GM23338 (cell line): Measurements from ENCODE around the gene BAHCC1. TPM values are rescaled to one million over a fixed set of nuclear protein-coding genes. Genes with fewer than 3 reads are reported as not detected.

Experiments
- ATAC-seq: fragments of 200-7000 bp; cut with Tn5 transposase; 3 replicates; pipeline ENCODE4 v1.9.1; 2020
- DNase-seq: peaks from one replicate; pipeline ENCODE4 v3.0.0-alpha.2; 2015; ENCODE audit warnings: low spot score
- H2AFZ ChIP-seq: fragments of 200-600 bp; sonication (generic); 2 replicates; pipeline ENCODE4 v1.8.0; 2016; ENCODE audit warnings: antibody characterized with exemption, mild to moderate bottlenecking, moderate library complexity
- H3F3A ChIP-seq: fragments of 200-600 bp; sonication (generic); replicated peaks from 2 replicates; pipeline ENCODE4 v1.8.0; 2017; ENCODE audit warnings: antibody characterized with exemption, mixed run types, low read depth
- H3K27ac ChIP-seq: fragments of 200-600 bp; sonication (generic); 2 replicates; pipeline ENCODE4 v1.6.1; 2016; ENCODE audit warnings: low read depth
- H3K27me3 ChIP-seq: fragments of 200-600 bp; sonication (generic); 2 replicates; pipeline ENCODE4 v1.8.0; 2016; ENCODE audit warnings: mild to moderate bottlenecking, mixed run types, moderate library complexity; ENCODE audit not compliant: insufficient read depth
- H3K36me3 ChIP-seq: fragments of 200-600 bp; sonication (generic); 2 replicates; pipeline ENCODE4 v1.8.0; 2016; ENCODE audit warnings: mild to moderate bottlenecking; ENCODE audit not compliant: insufficient read depth
- H3K4me1 ChIP-seq: fragments of 200-600 bp; sonication (generic); 2 replicates; pipeline ENCODE4 v1.8.0; 2016; ENCODE audit warnings: mild to moderate bottlenecking, moderate library complexity; ENCODE audit not compliant: insufficient read depth
- H3K4me2 ChIP-seq: fragments of 200-600 bp; sonication (generic); 2 replicates; pipeline ENCODE4 v1.7.1; 2017; ENCODE audit warnings: mixed run types
- H3K4me3 ChIP-seq: fragments of 200-600 bp; sonication (generic); 2 replicates; pipeline ENCODE4 v1.6.1; 2016; ENCODE audit warnings: mixed run types
- H3K79me2 ChIP-seq: fragments of 200-600 bp; sonication (generic); replicated peaks from 2 replicates; pipeline ENCODE4 v1.8.0; 2017; ENCODE audit warnings: mild to moderate bottlenecking; ENCODE audit not compliant: insufficient read depth
- H3K9me2 ChIP-seq: fragments of 200-600 bp; sonication (generic); 2 replicates; pipeline ENCODE4 v1.8.0; 2017; ENCODE audit not compliant: insufficient read depth
- H4K20me1 ChIP-seq: fragments of 200-600 bp; sonication (generic); replicated peaks from 2 replicates; pipeline ENCODE4 v1.8.0; 2017; ENCODE audit warnings: mild to moderate bottlenecking; ENCODE audit not compliant: insufficient read depth
- H3K27ac Mint-ChIP-seq: 2 replicates; pipeline ENCODE4 v1.8.0; 2020; ENCODE audit warnings: inconsistent platforms, mild to moderate bottlenecking, moderate library complexity, mixed read lengths
- H3K27me3 Mint-ChIP-seq: 3 replicates; pipeline ENCODE4 v1.8.0; 2022; ENCODE audit warnings: low read depth, mild to moderate bottlenecking, moderate library complexity, mixed read lengths, inconsistent platforms; ENCODE audit not compliant: insufficient read depth, poor library complexity
- H3K36me3 Mint-ChIP-seq: 3 replicates; pipeline ENCODE4 v1.8.0; 2021; ENCODE audit warnings: low read depth, mild to moderate bottlenecking, inconsistent platforms, moderate library complexity, mixed read lengths
- H3K4me1 Mint-ChIP-seq: 3 replicates; pipeline ENCODE4 v1.8.0; 2020; ENCODE audit warnings: mild to moderate bottlenecking, inconsistent platforms, mixed read lengths
- H3K4me3 Mint-ChIP-seq: 3 replicates; pipeline ENCODE4 v1.8.0; 2021; ENCODE audit warnings: moderate library complexity, mild to moderate bottlenecking, inconsistent platforms, mixed read lengths
- H3K9me3 Mint-ChIP-seq: 3 replicates; pipeline ENCODE4 v1.8.0; 2020; ENCODE audit warnings: moderate library complexity, mild to moderate bottlenecking, inconsistent platforms, mixed read lengths
- CREB1 ChIP-seq: fragments of 250-450 bp; sonication (Bioruptor Pico); IDR thresholded peaks from 2 replicates; pipeline ENCODE4 v1.5.0; 2020; ENCODE audit warnings: low read depth, mild to moderate bottlenecking, moderate library complexity
- EZH2 ChIP-seq: fragments of 200-600 bp; sonication (generic); IDR thresholded peaks from one replicate; pipeline ENCODE4 v1.8.0; 2017; ENCODE audit warnings: antibody characterized with exemption, mild to moderate bottlenecking, low read depth; ENCODE audit not compliant: unreplicated experiment
- EZH2phosphoT487 ChIP-seq: fragments of 200-600 bp; sonication (generic); IDR thresholded peaks from one replicate; pipeline ENCODE4 v1.8.1; 2018; ENCODE audit warnings: antibody characterized with exemption; ENCODE audit not compliant: unreplicated experiment
- JUNB ChIP-seq: IDR thresholded peaks from one replicate; pipeline ENCODE4 v1.6.1; 2016; ENCODE audit warnings: antibody characterized with exemption; ENCODE audit not compliant: unreplicated experiment
- NANOG ChIP-seq: IDR thresholded peaks from 2 replicates; pipeline ENCODE4 v1.6.1; 2016; ENCODE audit warnings: antibody characterized with exemption, borderline replicate concordance
- POLR2AphosphoS5 ChIP-seq: IDR thresholded peaks from 2 replicates; pipeline ENCODE4 v1.6.1; 2016; ENCODE audit warnings: antibody characterized with exemption, low read depth
- polyA plus RNA-seq: library from polyadenylated mRNA; unstranded; fragments of >200 nt; fragmentation: Nextera tagmentation; extraction: Ambion mirVana; gene quantifications from 2 replicates; pipeline ENCODE4 v1.2.1, GENCODE V29; 2016
- total RNA-seq: library from RNA; depleted of rRNA; stranded (reverse); fragments of >200 nt; shearing (Covaris generic); gene quantifications from 2 replicates; pipeline ENCODE4 v1.2.3, GENCODE V29; 2014
- TF ChIP-seq, protein P1 (sequence below): IDR thresholded peaks from one replicate; pipeline ENCODE4 v1.6.1; 2018; ENCODE audit warnings: antibody characterized with exemption; ENCODE audit not compliant: unreplicated experiment
- TF ChIP-seq, protein P2 (sequence below): IDR thresholded peaks from 2 replicates; pipeline ENCODE4 v1.6.1; 2016; ENCODE audit warnings: antibody characterized with exemption

Gene BAHCC1
- total and polyA plus RNA-seq, 2 experiments from 2014 or later, result 0.24 to 1.1 TPM

DNA sequence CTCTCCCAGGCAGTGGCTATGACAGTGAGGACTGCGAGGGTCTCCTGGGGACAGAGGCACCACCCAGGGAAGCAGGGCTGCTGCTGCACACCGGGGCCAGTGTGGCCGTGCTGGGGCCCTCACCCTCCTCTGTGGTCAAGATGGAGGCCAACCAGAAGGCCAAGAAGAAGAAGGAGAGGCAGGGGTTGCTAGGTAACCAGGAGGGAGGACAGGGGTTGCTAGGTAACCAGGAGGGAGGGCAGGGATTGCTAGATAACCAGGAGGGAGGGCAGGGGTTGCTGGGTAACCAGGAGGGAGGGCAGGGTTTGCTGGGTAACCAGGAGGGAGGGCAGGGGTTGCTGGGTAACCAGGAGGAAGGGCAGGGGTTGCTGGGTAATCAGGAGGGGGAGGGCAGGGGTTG lies 62.1 kb downstream of the BAHCC1 start:
- Histone ChIP-seq H3K4me1 (no peaks in the 10 kb centered on the region), H3K4me3 (no peak overlapping the region), H3K79me2 (no peaks in the 10 kb centered on the region), H3K27ac (no peak overlapping the region), H3K9me2 (no peaks in the 10 kb centered on the region), H2AFZ (no peak overlapping the region), H3K4me2 (0 out of 2 replicates have a peak overlapping the region, but pooled peaks have one; percentile 32), H3K27me3 (no peaks in the 10 kb centered on the region), H4K20me1 (no peaks in the 10 kb centered on the region), H3K36me3 (no peaks in the 10 kb centered on the region), H3F3A (no peaks in the 10 kb centered on the region)
- H3K27ac Mint-ChIP-seq, result no peak overlapping the region
- DNase-seq (no peak), ATAC-seq (no peak)
- no peak for TF ChIP-seq JUNB
- no peak for TF ChIP-seq EZH2
- TF ChIP-seq, protein P1, sequence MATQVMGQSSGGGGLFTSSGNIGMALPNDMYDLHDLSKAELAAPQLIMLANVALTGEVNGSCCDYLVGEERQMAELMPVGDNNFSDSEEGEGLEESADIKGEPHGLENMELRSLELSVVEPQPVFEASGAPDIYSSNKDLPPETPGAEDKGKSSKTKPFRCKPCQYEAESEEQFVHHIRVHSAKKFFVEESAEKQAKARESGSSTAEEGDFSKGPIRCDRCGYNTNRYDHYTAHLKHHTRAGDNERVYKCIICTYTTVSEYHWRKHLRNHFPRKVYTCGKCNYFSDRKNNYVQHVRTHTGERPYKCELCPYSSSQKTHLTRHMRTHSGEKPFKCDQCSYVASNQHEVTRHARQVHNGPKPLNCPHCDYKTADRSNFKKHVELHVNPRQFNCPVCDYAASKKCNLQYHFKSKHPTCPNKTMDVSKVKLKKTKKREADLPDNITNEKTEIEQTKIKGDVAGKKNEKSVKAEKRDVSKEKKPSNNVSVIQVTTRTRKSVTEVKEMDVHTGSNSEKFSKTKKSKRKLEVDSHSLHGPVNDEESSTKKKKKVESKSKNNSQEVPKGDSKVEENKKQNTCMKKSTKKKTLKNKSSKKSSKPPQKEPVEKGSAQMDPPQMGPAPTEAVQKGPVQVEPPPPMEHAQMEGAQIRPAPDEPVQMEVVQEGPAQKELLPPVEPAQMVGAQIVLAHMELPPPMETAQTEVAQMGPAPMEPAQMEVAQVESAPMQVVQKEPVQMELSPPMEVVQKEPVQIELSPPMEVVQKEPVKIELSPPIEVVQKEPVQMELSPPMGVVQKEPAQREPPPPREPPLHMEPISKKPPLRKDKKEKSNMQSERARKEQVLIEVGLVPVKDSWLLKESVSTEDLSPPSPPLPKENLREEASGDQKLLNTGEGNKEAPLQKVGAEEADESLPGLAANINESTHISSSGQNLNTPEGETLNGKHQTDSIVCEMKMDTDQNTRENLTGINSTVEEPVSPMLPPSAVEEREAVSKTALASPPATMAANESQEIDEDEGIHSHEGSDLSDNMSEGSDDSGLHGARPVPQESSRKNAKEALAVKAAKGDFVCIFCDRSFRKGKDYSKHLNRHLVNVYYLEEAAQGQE, result no peak
- no peak for TF ChIP-seq POLR2AphosphoS5
- TF ChIP-seq EZH2phosphoT487, result no peak
- H3K4me1 Mint-ChIP-seq, result peaks cover 6% of the 10 kb centered on the region
- no peak overlapping the region for H3K4me3 Mint-ChIP-seq
- H3K27me3 Mint-ChIP-seq, result peaks cover 7% of the 10 kb centered on the region
- H3K9me3 Mint-ChIP-seq, result no peaks in the 10 kb centered on the region; the same call in 2 of the 3 replicates
- H3K36me3 Mint-ChIP-seq, result no peaks in the 10 kb centered on the region

DNA sequence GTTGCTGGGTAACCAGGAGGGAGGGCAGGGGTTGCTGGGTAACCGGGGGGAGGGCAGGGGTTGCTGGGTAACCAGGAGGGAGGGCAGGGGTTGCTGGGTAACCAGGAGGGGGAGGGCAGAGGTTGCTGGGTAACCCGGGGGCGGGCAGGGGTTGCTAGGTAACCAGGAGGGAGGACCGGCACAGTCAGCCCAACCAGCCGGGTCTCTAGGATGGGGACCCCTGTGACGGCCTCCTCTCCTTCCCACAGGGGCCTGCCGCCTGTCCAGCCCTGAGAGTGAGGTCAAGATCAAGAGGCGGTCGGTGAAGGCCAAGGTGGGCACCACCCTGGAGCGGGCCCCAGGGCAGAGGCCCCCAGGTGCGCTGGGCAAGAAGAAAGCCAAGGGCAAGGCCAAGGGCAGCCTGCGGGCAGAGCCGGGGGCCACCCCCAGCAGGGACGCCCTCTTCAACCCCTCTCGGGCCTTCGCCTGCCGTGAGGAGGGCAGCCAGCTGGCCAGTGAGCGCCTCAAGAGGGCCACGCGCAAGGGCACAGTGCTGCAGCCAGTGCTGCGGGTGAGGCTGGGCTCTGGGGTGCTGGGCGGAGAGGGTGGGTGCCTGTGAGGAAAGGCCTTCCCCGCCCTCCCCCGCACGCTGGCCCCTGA lies 62.8 kb downstream of the BAHCC1 start:
- Histone ChIP-seq H3K4me2 (no peak overlapping the region), H3K36me3 (no peaks in the 10 kb centered on the region), H3F3A (no peaks in the 10 kb centered on the region), H3K9me2 (no peaks in the 10 kb centered on the region), H3K27ac (no peak overlapping the region), H3K27me3 (no peaks in the 10 kb centered on the region), H4K20me1 (no peaks in the 10 kb centered on the region), H2AFZ (no peak overlapping the region), H3K4me3 (no peak overlapping the region), H3K4me1 (no peaks in the 10 kb centered on the region), H3K79me2 (no peaks in the 10 kb centered on the region)
- ATAC-seq, result no peak
- H3K27ac Mint-ChIP-seq, result no peak overlapping the region
- H3K36me3 Mint-ChIP-seq, result no peaks in the 10 kb centered on the region
- TF ChIP-seq NANOG (no peak), EZH2 (no peak), CREB1 (CRISPR knock-in tag) (no peak), POLR2AphosphoS5 (no peak)
- TF ChIP-seq, protein P1, result no peak
- TF ChIP-seq, protein P2, sequence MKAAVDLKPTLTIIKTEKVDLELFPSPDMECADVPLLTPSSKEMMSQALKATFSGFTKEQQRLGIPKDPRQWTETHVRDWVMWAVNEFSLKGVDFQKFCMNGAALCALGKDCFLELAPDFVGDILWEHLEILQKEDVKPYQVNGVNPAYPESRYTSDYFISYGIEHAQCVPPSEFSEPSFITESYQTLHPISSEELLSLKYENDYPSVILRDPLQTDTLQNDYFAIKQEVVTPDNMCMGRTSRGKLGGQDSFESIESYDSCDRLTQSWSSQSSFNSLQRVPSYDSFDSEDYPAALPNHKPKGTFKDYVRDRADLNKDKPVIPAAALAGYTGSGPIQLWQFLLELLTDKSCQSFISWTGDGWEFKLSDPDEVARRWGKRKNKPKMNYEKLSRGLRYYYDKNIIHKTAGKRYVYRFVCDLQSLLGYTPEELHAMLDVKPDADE, result no peak
- no peak for DNase-seq
- H3K9me3 Mint-ChIP-seq, result no peaks in the 10 kb centered on the region; the same call in 2 of the 3 replicates
- H3K27me3 Mint-ChIP-seq, result peaks cover 7% of the 10 kb centered on the region
- H3K4me3 Mint-ChIP-seq, result no peak overlapping the region
- H3K4me1 Mint-ChIP-seq, result peaks cover 6% of the 10 kb centered on the region
